ENCODE results near the gene MYO18A. TPM values are rescaled to one million over a fixed set of nuclear protein-coding genes. Genes with fewer than 3 reads are reported as not detected.

Gene MYO18A
- total RNA-seq, 1 donor from 2014 or later = 29.9 TPM

- DNase-seq (ENCODE audit: extremely low read depth, low read depth, low spot score) = no peak
Observed at GRCh38 chr17:29038085-29038795, 142.0 kb downstream of the MYO18A start.

DNA sequence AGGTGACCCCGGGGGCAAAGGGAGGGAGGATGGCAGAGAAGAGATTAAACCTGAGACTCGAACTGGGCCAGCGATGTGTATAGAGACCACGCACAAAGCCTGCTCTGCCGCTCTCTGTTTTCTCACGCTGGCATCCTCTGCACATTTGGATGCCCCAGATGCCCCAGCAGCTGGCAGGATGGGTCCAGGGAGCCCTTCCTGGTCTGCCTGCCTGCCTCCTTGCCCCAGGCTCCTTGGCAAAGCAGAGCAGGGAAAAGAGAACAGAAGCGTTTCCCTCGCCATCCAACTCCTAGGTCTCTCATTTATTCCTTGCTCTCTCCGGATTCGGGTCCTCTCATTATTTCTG is 142.5 kb downstream of the MYO18A start:
- DNase-seq (ENCODE audit: extremely low read depth, low read depth, low spot score) = no peak

- no peak for DNase-seq (ENCODE audit: extremely low read depth, low read depth, low spot score)
Observed at GRCh38 chr17:29036584-29036983, 143.6 kb downstream of the MYO18A start.

GRCh38 chr17:29034510-29034909 is 145.7 kb downstream of the MYO18A start:
- DNase-seq (ENCODE audit: extremely low read depth, low read depth, low spot score) = no peak

- DNase-seq (ENCODE audit: extremely low read depth, low read depth, low spot score) = no peak
Observed at GRCh38 chr17:29032857-29033197, 147.4 kb downstream of the MYO18A start.

DNA sequence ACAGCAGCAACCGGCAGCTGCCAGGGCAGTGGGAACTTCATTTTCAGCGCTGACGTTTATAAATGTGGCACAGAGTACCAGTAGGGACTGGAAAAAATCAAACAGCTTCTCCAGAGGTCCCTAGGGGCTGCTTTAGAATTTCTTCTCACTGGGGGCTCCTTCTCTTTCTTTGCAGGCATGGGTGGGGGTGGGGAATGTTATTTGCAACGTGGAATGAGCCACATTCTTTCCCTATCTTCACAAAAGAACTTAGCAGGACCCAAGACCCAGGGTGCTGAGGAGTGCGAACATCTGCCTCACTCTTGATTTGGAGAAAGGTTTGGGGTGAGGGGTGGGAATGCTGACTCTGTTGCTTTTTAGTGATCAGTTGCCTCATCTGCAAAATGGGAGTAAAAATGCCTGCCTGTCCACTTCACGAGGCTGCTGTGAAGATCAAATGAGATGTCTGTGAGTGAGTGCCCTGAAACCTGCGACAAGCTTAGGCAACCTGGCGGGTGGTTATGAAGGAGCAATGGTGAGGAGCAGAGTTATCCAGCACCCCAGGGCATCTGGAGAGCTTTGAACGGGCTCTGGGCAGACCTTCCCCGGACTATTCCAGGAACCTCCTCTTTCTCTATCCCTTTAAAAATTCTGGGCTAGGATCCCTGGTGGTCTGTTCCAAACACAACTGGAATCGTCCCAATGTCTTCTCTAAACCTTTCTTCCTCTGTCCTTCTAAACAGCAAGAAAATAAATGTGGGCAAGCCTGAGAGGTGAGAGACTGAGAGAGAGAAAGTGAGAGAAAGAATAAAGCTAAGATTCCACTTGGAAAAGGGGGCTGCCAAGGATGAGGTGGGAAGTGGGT is 148.0 kb downstream of the MYO18A start:
- DNase-seq (ENCODE audit: extremely low read depth, low read depth, low spot score) = no peak

DNA sequence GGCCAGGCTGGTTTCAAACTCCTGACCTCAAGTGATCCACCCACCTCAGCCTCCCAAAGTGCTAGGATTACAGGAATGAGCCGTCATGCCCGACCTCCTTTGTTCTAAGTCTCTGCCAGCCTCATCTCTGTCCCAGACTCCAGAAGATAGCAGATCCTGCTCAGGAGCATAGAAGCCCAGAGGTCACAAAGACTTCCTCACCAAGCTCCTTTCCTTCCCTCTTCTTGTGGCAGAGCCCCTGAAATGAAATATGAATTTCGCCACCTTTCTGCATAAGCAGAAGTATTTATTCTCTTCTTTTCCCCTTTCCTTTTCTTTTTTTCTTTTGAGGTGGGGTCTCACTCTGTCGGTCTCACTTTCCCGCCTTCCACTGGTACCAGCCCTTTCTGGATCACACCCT is 148.7 kb downstream of the MYO18A start:
- DNase-seq (ENCODE audit: extremely low read depth, low read depth, low spot score) = no peak

GRCh38 chr17:29024316-29024952 is 155.8 kb downstream of the MYO18A start:
- DNase-seq (ENCODE audit: extremely low read depth, low read depth, low spot score) = no peak

DNA sequence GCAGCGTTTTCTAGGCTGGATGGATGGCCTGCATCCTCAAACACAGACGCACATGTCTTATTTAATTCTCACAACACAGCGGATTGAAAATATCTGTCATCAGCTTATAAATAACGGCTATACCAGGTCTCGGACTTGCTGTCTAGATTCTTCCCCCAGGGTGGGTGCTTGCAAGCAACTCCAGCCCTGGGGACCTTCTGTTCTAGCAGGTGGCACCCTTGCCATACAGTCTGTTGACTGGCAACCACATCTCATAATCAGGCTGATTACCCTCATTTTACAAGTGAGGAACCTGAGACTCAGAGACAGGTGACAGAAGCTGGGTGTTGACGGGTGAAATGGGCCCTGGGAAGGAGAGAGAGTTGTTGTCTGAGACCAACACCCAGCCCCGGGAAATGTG is 158.1 kb downstream of the MYO18A start:
- DNase-seq (ENCODE audit: extremely low read depth, low read depth, low spot score) = no peak

DNA sequence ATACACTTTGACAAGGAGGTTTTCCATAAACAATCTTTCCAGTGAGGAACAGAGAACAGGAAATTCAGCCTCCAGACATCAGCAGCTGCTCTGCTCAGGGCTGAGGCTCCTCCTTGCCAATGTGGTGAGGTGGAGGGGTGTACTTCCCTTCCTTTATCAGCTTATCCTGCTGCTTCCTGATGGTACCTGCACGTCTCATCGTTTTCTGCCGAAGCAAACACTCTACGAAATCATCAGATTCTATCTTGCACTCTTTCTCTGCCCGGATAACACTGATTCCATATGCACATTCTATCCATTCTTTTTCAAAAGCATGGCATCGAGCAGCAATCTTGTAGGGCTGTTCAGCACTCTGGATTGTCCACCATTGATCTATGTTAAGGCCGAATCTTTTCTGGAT is 159.0 kb downstream of the MYO18A start:
- no peak for DNase-seq (ENCODE audit: extremely low read depth, low read depth, low spot score)

Other genes starting within 250 kb of the MYO18A start
- 27.4 and 39.8 TPM in 2 replicates for gene PHF12, start 228.9 kb downstream of the MYO18A start, total RNA-seq
- not detected in 2 replicates for gene SEZ6, start 174.4 kb downstream of the MYO18A start, total RNA-seq
- gene PIPOX, start 137.3 kb downstream of the MYO18A start, total RNA-seq = 1.5 TPM in 1 of 2 replicates, not detected in the other
- gene CRYBA1, start 66.5 kb upstream of the MYO18A start, total RNA-seq = not detected in 2 replicates
- gene NUFIP2, start 113.8 kb upstream of the MYO18A start, total RNA-seq = 29.4 and 37.9 TPM in 2 replicates
- 48.8 and 60.1 TPM in 2 replicates for gene TAOK1, start 210.0 kb upstream of the MYO18A start, total RNA-seq